HG02943 (cell line): ENCODE measurements around the gene DUOXA1.
"Not testable (repeated sequence)": the region's sequence is repeated elsewhere in the genome, so short reads cannot be mapped to it uniquely, and the experiment has no call there.

Experiments used
- ATAC-seq: cut with Tn5 transposase; IDR thresholded peaks from one replicate; pipeline ENCODE4 v1.9.1; 2021; ENCODE audit warnings: mild to moderate bottlenecking, low read depth, moderate library complexity; ENCODE audit not compliant: unreplicated experiment

The DUOXA1 gene

DNA sequence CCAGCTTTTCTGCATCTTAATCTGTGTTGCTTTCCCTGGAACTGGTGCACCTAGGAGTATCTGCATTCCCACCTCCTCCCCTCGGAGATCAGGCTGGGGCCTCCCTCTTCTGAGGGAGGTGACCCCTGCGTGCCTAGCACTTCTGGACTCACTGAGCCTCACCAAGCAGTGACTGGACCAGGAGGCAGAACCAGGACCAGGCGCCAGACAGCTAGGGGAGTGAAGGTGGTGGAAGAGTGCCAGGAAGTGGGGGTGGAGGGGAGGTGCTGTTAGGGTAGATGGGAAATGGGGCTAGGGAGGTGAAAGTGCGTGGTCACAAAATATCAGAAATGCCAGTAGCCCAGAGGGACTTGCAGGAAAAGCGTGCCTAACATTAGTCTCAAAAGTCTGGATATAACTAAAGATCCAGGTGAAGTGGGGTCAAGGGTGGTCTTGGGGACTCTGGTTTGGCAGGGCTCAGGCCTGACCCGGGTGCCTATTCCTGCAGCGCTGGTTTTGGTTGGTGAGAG lies 14.3 kb downstream of the DUOXA1 start:
- no peak for ATAC-seq

DNA sequence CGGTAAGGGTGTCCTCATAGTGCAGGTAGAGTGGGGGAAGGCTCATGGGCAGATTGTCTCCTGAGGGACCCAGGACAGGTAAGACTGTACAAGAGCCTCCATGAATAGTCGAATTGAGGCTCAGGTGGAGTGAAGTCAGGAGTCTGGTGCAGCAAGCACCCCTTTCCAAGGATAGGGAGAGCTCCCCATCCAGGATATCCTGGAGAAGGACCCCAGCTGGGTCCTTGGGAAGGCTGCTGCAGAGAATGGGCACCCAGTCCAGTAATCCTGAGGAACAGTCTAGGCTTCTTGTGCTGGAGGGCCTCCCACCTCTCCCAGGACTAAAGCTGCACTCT lies 15.0 kb downstream of the DUOXA1 start:
- ATAC-seq = no peak

DNA sequence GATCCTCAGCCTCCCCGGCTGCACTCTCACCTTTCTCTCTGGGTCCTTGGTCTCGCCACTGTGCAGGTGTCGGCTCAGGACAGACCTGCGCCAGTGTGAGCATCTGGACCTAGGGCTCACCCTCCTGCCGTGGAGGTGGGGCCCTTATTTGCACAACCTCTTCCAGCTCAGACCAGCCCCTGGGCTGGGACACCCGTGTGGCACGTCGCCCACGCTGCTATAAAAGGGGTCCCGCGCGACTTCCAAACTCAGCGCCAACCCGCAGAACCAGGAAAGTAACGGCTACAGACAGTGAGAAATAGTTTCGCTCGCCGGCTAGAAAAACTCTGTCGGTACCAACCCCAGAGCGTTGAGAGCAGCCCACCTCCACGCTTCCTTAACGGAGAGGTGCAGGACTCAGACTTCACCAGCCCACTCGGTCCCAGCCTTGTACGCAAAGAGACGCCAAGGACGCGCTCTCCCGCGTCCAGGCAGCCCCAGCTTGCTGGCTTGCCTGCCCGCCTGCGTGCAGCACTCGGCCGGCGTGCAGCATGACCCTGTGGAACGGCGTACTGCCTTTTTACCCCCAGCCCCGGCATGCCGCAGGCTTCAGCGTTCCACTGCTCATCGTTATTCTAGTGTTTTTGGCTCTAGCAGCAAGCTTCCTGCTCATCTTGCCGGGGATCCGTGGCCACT lies 15.5 kb downstream of the DUOXA1 start, which contains the start of the genes DUOX2 and DUOXA2:
Gene DUOX2 (minus strand): TSS at position 97 of the 675 bp plus-strand sequence. CDS start 761 bp downstream, outside the sequence.
Gene DUOXA2 (plus strand): TSS at position 251 of the 675 bp plus-strand sequence. CDS start 280 bp downstream, at position 531.
- no peak for ATAC-seq

DNA sequence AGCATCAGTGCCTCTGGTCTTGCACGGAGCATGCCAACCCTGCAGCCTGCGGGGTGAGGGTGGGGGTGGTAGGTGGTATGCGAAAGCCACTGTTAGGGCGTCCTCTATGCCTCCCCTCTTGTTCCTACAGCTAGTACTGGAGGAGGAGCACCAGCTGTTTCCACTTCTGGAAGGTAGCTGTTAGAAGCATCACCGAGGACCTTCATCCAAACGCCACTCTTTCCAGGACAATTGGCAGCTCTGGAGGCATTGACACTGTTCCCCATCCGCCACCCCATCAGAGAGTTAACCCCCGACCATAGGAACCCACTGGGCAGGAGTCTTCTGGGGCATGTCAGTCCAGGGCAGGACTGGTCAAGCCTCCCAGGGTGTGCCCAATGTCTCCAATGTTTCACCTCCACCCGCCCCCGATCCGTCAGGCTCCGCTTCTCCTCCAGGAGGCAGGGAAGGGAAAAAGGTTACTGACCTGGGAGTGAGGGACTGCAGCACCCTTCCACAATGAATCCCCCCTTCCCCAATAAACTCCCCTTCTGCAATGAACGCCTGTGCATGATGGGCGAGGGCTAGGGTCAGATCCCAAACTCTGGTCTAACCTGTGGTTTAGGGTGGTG lies 16.2 kb downstream of the DUOXA1 start:
- ATAC-seq = no peak

DNA sequence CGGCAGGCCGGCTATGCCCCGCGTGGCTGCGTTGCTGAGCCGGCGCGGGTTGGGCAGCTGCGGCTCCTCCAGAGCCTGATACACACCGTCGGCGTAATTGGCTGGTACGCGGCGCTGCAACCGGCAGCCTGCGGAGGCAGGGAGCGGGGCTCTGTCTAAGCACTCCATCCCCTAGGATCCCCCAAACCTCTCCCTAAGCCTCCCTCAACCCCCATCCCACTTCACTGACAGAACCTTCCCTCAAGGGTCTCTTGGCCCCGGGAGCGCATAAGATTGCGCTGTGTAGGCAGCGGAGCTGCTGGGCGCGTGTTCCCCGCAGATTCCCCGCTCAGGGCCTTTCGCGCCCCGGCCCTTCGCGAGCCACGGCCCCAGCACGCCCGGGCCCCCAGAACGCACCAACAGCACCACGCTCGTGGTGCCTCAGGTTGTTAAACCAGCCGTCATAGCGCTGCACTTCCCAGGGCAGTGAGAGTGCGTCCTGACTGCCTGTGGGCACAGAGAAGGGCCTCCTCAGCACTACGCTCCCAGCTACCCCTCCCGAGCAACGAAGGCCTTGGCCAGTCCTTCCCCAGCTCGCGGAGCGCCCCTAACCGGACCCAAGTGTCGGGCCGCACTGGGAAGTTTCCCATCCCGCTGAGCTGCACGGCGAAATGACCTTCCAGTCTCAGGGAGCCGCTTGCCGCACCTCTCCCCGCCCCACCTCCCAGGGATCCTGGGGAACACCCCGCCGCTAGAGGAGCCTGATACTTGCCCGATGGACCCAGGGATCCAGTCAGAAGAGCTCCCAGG lies 16.9 kb downstream of the DUOXA1 start:
- ATAC-seq = no peak

DNA sequence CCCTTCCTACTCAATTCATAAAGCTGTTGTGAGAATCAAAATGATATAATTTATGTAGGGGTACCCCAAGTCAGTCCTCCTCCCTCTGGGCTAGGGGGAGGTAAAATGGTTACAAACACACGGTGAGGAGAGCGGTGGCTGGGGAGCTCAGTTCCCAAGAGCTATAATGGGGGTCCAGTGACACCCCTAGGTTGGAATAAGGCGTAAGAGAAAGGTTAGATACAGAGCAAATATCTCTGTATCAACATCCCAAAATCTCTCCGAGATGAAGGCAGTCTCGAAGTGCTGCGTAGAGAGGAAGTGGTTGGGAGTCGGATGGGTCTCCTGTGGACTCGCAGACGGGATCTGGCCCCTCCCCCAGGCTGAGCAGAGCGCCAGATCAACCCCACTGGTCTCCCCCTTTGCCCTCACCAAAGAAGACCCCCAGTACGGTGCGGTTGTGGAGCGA lies 17.5 kb downstream of the DUOXA1 start:
- ATAC-seq = no peak

DNA sequence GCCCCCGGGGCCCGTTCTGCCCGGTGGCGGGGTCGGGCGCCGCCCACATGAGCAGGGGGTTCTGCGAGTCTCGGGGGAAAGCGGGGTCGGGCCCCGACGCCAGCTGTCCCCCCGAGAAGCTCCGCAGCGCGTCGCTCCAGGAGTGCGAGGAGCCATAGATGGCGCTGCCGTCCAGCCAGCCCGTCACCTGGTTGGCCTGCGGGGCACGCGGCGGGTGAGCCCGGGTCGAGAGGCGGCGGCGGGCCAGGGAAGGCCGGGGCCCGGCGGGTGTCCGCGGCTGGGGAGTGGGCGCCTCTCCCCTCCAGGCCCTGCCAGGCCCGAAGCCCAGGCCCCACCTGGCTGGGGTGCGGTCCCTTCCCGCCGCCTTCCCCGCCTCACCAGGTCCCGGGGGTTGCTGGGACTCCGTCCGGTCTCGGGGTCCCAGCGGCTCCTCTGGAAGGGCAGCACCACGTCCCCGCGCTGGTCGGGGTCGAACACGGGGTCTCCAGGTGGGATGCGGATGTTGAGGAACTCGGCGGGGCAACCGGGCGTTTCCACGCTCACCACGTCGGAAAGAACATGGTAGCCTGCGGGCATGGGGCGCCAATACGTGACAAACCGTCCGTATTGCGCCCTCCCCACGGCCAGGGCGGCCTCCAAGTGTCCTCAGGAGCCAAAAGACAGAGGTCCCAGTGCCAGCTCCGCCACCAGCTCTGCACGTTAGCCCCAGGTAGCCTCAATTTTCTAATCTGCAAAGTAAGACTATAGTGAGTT lies 18.1 kb downstream of the DUOXA1 start:
- ATAC-seq = no peak

DNA sequence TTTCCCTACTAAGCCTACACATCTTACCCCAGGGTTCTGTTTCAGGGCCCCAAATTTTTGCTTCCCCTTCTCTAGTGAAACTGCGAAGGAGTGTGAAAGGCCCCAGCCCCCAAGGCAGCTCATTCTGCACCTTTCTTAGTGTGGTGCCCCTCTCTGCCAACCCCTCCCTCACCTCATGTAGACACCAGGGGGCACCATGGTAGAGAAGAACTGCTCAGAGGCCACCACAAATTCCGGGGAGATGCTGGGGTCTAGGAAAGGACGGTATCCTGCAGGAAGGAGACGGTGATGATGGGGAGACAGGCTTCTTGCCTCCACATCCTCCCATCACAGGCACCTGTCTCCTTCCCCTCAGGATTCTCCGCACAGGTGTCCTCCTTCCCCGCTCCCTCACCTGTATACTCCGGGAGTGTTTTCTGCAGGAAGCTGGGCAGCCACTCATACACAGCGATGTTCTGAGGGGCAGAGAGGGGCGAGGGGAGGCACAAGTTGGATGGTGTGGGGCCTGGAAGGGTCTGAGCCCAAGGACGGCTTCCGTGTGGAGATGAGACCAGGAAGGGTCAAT lies 19.3 kb downstream of the DUOXA1 start:
- ATAC-seq = no peak

DNA sequence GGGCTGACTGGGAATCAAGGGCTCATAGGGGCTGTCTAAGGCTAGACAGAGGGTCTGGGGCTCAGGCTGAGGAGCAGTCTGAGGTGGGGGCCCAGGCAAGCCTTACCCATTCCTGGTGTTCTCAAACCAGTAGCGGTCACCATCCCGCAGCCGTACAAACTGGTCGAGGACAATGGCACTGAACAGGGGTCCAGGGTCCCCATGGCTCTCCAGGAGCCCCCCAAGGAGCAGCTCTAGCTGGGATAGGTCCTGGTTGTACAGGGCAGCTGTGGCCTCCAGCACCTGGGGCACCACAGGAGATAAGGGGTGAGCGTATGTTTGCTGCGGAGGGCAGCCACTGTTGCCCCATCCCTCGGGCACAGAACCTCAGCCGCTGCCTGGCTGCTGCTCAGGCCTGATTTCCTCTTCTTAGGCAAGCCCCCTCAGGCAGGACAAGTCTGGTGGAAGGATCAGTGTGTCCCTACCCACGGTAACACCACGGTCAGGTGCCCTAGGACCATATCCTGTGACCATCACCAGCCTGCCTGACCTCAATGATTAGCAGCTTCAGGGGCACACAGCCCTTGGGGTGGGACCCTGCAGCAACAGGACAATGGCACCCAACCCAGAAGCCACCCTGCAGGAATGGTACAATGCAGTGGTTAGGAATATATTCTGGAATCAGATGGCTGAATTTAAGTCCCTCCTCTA lies 21.6 kb downstream of the DUOXA1 start:
- ATAC-seq = no peak

DNA sequence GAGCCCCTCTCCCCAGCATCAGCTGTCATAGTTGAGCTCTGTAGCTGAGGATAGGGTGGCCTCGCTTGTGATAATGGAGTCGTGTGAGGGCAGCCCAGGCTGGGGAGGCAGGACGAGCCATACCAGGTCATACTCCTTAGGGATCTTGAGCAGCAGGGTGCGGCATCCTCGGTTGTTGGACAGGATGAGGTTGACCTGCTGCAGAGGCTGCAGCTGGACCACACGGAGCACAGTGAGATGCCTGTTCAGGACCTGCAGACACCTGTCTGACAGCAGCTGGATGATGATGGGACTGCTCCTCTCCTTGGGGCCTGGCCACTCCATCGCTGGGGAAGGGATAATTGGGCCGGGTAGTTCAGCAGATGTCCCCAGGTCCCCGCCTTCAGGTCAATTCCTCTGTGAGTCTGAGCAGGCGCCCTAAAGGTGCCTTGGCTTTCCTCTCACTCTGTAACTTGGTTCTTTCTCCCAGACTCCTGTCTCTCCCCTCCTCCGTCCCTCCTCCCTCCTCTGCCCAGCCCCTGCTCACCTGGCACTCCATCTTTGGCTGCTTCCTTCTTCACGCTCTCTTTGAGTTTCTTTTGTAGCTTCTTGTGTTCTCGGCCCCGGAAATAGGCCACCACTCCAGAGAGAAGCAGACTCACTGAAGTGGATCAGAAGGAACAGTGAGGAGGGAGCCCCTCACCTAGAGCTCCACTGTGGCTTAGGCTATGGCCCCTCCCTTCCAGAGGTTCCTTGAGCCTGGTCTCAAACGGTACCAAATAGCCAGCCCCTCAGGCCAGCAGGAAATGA lies 23.5 kb downstream of the DUOXA1 start:
- no peak for ATAC-seq

DNA sequence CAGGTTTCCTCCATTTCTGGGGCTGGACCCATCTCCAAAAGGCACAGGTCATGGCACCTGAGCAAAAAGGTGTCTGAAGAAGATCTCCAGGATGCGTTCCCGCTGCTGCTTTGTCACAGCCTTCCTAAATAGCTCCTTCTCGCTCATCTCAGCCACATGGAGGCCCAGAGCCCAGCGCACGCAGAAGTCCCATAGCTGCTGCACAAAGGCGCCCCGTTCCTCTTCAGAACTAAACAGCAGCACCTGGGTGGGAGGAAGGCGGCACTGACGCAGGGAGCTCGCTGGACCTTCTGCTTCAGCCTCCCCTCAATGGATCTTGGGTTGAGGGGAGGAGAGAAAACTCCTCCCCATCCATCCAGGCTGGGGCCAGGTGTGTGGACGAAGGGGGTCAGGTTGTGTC lies 24.1 kb downstream of the DUOXA1 start:
- ATAC-seq = no peak

DNA sequence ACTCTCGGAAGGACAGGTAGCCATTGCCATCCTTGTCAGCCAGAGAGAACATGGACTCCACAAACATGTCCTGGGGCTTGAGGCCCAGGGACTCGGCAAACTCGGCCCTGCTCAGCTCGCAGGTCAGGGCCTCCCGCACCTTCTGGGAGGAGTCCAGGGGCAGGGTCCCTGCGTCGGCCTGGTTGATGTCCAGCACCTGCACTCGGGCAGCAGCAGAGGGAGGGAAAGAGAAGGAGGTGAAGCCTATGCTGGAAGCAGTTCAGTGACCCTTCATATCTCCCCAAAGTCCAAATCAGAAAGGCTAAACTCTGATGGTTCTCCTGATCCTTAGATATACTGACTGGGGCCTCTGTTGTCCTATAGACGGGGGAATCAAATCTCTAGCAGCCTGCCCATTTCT lies 25.5 kb downstream of the DUOXA1 start:
- not testable (repeated sequence) for ATAC-seq

DNA sequence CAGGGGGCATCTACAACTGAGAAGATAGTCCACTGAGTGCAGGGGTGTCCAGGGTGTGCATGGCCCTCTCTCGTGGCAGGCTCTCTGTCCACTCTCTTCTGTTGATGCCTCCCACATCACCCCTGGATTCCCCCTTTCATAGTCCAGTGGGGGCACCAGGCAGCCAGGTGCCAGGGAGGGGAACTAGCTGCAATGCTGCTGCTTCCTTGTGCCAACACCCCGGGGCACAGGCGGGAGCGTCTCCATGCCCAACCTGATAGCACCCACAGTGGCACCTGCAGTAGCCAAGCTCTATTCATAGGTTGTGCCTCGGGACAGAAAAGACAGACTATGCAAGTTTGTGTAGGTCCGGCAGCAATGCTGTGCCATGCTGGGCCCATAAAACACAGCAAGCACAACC lies 27.5 kb downstream of the DUOXA1 start:
- no peak for ATAC-seq

DNA sequence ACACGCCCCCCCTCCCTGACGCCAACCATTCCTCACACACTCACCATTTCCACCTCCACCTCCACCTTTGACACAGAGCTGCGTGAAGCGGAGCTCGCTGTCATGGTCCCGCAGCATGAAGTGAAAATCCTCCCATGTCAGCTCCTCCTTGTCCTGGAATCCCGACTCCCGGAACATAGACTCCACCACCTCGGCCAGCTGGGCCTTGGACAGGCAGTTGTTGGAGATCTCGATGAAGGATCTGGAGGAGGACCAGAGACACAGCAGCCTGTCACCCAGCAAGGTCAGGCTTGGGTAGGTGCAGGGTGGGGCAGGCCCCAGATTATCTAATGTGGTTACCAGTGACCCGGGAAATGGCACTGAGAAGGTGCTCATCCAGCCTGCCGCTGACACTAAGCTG lies 27.9 kb downstream of the DUOXA1 start:
- no peak for ATAC-seq

DNA sequence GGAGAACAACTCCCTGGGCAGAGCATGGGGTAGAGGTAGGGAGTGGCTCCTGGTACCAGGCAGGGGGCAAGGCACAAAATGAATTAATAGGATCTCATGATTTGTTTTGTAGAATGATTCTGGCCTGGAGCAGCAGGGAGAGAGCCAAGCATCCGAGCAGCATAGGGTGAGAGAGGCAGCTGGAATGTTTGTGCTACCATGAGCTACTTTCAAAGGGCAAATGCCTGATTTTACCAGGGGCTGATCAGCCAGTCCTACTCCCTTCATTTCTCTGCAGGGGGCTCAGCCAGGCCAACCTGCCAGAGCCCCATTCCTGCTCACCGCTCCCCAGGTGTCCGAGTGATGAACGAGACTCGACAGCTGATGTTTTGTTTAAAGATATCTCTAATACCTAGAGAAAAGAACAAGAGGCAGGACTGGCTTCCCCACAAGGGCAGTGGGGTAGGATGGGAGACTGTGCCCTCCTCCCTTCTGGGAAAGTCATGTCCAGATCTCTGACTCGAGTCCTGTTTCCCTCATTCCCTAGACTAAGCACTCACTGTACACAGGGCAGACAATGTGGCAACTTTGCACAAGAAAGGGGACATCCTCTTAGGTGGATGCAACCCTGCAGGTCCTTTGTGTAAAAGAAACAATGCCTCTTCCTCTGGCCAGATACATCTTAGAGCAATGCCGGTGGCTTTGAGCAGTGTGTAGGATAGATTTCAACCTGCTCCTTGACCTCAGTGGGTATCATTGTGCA lies 28.6 kb downstream of the DUOXA1 start:
- no peak for ATAC-seq

DNA sequence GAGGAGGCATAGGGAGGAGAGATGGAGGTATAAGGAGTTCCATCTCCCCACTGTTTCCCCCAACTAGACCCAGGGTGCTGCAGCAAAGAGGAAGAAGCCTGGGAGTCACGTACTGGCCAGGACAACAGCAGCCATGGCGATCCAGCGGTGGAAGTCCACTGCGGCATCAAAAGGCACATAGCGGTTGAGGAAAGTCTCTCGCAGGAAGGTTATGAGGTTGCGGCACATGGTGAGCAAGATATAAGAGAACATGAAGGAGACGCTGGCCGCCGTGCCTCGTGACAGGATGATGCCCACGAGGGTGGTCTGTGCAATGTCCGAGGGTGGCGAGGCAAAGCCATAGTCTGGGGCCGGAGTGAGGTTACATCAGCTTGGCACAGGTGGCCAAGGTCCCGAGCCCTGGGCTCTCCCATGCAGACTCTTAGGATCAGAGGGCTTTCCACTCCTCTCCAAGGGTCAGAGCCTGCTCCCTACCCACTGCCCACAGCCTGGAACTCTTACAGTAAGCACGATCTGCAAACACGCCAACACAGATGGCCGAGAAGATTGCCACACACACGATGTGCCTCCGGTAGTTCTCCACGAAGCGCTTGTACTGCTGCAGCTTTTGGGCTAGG lies 30.0 kb downstream of the DUOXA1 start:
- no peak for ATAC-seq

DNA sequence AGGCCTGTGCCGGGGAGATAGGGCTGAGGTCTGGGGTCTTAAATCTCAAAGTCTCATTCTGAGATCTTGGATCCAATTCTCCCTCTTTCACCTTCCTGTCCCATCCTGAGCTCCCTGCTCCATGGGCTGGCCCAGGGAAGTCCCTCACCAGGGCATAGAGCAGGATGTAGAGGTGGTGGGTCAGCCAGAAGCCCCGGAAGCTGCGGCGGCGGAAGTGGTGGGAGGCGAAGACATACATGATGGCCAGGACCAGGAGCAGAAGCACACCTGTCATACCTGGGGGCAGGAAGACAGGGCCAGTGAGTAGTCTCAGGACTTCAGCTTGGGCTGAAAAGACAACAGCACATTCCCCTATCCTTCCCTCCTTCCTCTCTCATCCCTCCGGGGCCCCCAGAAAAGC lies 32.2 kb downstream of the DUOXA1 start:
- no peak for ATAC-seq

DNA sequence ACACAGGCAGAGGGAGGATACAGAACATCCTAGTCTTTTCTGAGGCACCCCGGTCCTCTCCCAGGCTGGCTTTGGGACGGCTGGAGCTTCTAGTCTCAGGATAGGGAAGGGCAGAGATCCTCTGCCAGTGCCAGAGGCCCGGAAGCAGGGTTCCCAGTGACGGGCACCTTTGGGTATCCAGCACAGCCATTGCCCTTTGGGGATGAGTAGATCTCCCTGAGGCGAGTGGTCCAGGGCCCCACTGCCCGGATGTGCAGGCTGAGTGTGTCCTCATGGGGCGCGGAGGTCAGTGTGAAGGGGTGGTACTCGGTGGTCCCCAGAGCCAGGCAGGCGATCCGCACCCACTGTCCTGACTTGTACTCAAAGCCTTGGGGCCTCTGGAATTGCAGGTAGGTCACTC lies 34.0 kb downstream of the DUOXA1 start:
- ATAC-seq = no peak
